ENCODE results near the gene PNMA1.

Gene PNMA1

GRCh38 chr14:73750531-73750901, 36.3 kb upstream of the PNMA1 start:
- DNase-seq = no peak

- DNase-seq = no peak
Measured at GRCh38 chr14:73749706-73750530, 35.7 kb upstream of the PNMA1 start.

- no peak for DNase-seq
Measured at GRCh38 chr14:73748858-73749357, 34.7 kb upstream of the PNMA1 start.

GRCh38 chr14:73747379-73748211, 33.4 kb upstream of the PNMA1 start:
- DNase-seq = no peak

- no peak for DNase-seq
Measured at GRCh38 chr14:73746520-73747378, 32.6 kb upstream of the PNMA1 start.

- DNase-seq = no peak
Measured at GRCh38 chr14:73745571-73746519, 31.7 kb upstream of the PNMA1 start.

- DNase-seq = peak; percentile 70
Measured at GRCh38 chr14:73744874-73745529, 30.8 kb upstream of the PNMA1 start.

- no peak for DNase-seq
Measured at GRCh38 chr14:73744175-73744867, 30.1 kb upstream of the PNMA1 start.

- peak; percentile 86 for DNase-seq
Measured at GRCh38 chr14:73743431-73743931, 29.3 kb upstream of the PNMA1 start.

- no peak for DNase-seq
Measured at GRCh38 chr14:73742520-73743238, 28.5 kb upstream of the PNMA1 start.

GRCh38 chr14:73741876-73742519, 27.8 kb upstream of the PNMA1 start:
- DNase-seq = peak; percentile 71

GRCh38 chr14:73741386-73741875, 27.2 kb upstream of the PNMA1 start:
- DNase-seq = peak; percentile 89

- no peak for DNase-seq
Measured at GRCh38 chr14:73740618-73741326, 26.6 kb upstream of the PNMA1 start.

GRCh38 chr14:73739899-73740617, 25.9 kb upstream of the PNMA1 start:
- DNase-seq = no peak

GRCh38 chr14:73739174-73739898, 25.2 kb upstream of the PNMA1 start:
- no peak for DNase-seq

- no peak for DNase-seq
Measured at GRCh38 chr14:73738518-73739173, 24.5 kb upstream of the PNMA1 start.

Data from activated effector memory CD4-positive, alpha-beta T cell treated with anti-CD3 and anti-CD28 coated beads, Interleukin-2, amount 50 U/mL, for 16 hours (primary cell).